KMS-11 (cell line): ENCODE results near the gene ATP13A5.

Experiments used
- H2AFZ ChIP-seq: fragments of 200-600 bp; sonication (generic); 2 replicates; pipeline ENCODE4 v1.6.1; 2016; ENCODE audit warnings: antibody characterized with exemption, mixed run types, low read depth
- H3K27ac ChIP-seq: fragments of 200-600 bp; sonication (generic); 2 replicates; pipeline ENCODE4 v1.6.1; 2016; ENCODE audit warnings: mild to moderate bottlenecking, mixed run types
- H3K27me3 ChIP-seq: fragments of 200-600 bp; sonication (generic); 2 replicates; pipeline ENCODE4 v1.6.1; 2017; ENCODE audit warnings: mild to moderate bottlenecking, low read depth, mixed run types, moderate library complexity; ENCODE audit not compliant: insufficient read depth
- H3K36me3 ChIP-seq: fragments of 200-600 bp; sonication (generic); 2 replicates; pipeline ENCODE4 v1.6.1; 2017; ENCODE audit warnings: mild to moderate bottlenecking, mixed run types; ENCODE audit not compliant: insufficient read depth
- H3K4me1 ChIP-seq: fragments of 200-600 bp; sonication (generic); 2 replicates; pipeline ENCODE4 v1.6.1; 2016; ENCODE audit warnings: mild to moderate bottlenecking, low read depth, mixed run types; ENCODE audit not compliant: poor library complexity, severe bottlenecking
- H3K4me2 ChIP-seq: fragments of 200-600 bp; sonication (generic); 2 replicates; pipeline ENCODE4 v1.7.0; 2016; ENCODE audit warnings: mild to moderate bottlenecking, mixed run types
- H3K4me3 ChIP-seq: fragments of 200-600 bp; sonication (generic); IDR thresholded peaks from 2 replicates; pipeline ENCODE4 v1.6.1; 2017; ENCODE audit warnings: low read depth, low read length, mixed read lengths; ENCODE audit not compliant: insufficient read depth
- H3K79me2 ChIP-seq: fragments of 200-600 bp; sonication (generic); 2 replicates; pipeline ENCODE4 v1.6.1; 2016; ENCODE audit warnings: low read depth, mixed run types; ENCODE audit not compliant: insufficient read depth
- H3K9ac ChIP-seq: fragments of 200-600 bp; sonication (generic); 2 replicates; pipeline ENCODE4 v1.6.1; 2016; ENCODE audit warnings: mild to moderate bottlenecking, mixed run types
- H4K20me1 ChIP-seq: fragments of 200-600 bp; sonication (generic); 2 replicates; pipeline ENCODE4 v1.6.1; 2016; ENCODE audit warnings: mild to moderate bottlenecking, mixed run types; ENCODE audit not compliant: insufficient read depth
- TF ChIP-seq, protein P1 (sequence below): fragments of 200-600 bp; sonication (generic); conservative IDR thresholded peaks from 2 replicates; pipeline ENCODE4 v1.6.1; 2017; ENCODE audit warnings: low read depth, mild to moderate bottlenecking, antibody characterized with exemption, low read length, moderate library complexity, mixed read lengths

ATP13A5 gene

DNA sequence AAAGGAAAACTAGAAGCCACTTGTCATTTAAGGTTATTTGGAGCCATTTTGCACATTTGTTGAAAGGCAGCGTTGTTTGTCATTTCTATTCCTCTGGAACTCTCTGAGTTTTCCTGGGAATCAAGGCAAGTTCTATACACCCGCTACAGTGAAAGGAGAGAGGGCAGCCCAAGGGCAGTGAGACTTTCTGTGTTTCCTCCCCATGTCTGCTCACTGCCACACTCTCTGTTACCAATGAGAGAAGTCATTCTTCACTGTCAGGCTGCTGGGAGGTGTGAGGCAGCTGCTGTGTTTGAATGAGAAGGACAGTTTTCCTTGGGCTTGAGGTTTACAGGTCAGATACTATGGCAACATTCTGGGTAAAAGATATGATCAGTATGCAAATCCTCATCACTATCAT lies 36.0 kb downstream of the ATP13A5 start:
- Histone ChIP-seq H3K79me2 (no peaks in the 10 kb centered on the region), H3K27me3 (no peaks in the 10 kb centered on the region), H4K20me1 (no peaks in the 10 kb centered on the region), H3K27ac (no peak overlapping the region), H3K36me3 (no peaks in the 10 kb centered on the region), H3K4me1 (no peaks in the 10 kb centered on the region), H3K4me2 (no peak overlapping the region), H3K9ac (no peak overlapping the region), H3K4me3 (no peak overlapping the region), H2AFZ (no peak overlapping the region)
- TF ChIP-seq, protein P1, sequence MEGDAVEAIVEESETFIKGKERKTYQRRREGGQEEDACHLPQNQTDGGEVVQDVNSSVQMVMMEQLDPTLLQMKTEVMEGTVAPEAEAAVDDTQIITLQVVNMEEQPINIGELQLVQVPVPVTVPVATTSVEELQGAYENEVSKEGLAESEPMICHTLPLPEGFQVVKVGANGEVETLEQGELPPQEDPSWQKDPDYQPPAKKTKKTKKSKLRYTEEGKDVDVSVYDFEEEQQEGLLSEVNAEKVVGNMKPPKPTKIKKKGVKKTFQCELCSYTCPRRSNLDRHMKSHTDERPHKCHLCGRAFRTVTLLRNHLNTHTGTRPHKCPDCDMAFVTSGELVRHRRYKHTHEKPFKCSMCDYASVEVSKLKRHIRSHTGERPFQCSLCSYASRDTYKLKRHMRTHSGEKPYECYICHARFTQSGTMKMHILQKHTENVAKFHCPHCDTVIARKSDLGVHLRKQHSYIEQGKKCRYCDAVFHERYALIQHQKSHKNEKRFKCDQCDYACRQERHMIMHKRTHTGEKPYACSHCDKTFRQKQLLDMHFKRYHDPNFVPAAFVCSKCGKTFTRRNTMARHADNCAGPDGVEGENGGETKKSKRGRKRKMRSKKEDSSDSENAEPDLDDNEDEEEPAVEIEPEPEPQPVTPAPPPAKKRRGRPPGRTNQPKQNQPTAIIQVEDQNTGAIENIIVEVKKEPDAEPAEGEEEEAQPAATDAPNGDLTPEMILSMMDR = no peak

DNA sequence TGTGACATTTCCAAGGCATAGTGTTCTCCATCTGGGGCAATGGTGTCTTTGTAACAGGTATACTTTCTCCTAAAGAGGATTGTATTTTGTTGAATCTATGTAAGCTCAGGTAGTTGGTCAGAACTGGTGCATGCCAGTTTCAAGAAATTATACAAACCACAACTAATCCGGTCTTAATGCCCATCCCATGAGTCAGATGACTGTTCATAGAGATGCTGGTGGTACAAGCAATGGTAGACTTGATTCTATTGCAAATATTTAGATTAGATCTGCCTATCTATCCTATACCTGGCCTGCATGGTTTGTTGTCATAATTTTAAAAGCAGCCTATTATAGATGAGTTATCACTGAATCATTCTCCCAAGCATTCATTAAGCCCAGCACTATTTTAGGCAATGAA lies 43.5 kb downstream of the ATP13A5 start:
- Histone ChIP-seq H3K4me1 (no peaks in the 10 kb centered on the region), H3K36me3 (no peaks in the 10 kb centered on the region), H3K4me2 (no peak overlapping the region), H3K79me2 (no peaks in the 10 kb centered on the region), H4K20me1 (no peaks in the 10 kb centered on the region), H3K4me3 (no peak overlapping the region), H3K27ac (no peak overlapping the region), H3K27me3 (no peaks in the 10 kb centered on the region), H2AFZ (no peak overlapping the region), H3K9ac (no peak overlapping the region)
- TF ChIP-seq, protein P1 = no peak

DNA sequence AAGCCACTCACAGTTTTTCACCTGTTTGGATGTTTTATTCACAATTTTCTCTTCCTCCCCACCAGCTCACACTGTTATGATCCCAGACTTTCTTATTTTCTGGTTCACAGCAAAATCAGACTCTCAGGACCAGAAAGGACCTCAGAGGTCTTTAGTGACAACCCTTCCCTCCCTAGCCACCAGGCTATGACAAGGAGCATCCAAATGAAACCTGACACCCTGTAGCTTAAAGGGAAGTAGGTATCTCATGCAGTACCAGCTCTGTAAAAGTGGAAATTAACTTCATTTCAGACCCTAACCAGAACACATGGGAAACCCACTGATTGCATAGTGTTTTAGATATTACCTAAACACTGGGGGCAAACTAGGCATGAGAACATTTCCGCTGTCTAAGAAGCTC lies 45.3 kb downstream of the ATP13A5 start:
- Histone ChIP-seq H2AFZ (no peak overlapping the region), H3K27me3 (no peaks in the 10 kb centered on the region), H3K4me2 (no peak overlapping the region), H3K36me3 (no peaks in the 10 kb centered on the region), H3K4me3 (no peak overlapping the region), H3K27ac (no peak overlapping the region), H4K20me1 (no peaks in the 10 kb centered on the region), H3K79me2 (no peaks in the 10 kb centered on the region), H3K4me1 (no peaks in the 10 kb centered on the region), H3K9ac (no peak overlapping the region)
- TF ChIP-seq, protein P1 = no peak

DNA sequence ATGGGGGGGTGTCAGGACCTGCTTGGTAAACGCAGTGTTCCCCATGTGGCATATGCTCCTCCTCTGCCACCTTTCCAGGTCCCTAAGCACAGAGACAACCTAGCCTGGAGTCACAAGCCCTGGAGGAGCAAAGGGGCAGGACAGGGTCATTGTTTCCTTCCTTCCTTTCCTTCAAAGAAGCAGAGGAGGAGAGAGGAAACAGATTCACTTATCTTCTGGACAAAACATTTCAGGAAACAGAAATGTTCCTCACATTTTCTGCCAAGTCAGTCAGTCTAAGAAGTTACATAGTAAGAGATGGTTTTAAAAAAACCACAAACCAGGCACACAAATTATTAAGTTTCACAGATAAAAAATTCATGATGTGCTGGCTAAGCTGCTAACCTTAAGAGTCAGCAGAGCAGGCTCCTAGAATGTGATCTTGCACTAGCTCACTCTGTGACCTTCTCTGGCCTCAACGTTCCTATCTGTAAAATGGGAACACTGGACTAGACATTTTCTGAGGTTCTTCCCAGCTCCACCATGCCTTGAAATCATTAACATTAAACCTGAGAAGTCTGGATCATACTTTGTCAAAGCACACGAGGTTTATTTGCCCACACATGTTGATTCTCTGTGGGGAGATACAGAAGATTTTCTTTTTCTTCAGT lies 47.9 kb downstream of the ATP13A5 start:
- Histone ChIP-seq H3K9ac (no peak overlapping the region), H3K79me2 (no peaks in the 10 kb centered on the region), H2AFZ (no peak overlapping the region), H3K27ac (no peak overlapping the region), H3K4me3 (no peak overlapping the region), H3K4me1 (no peaks in the 10 kb centered on the region), H4K20me1 (no peaks in the 10 kb centered on the region), H3K27me3 (no peaks in the 10 kb centered on the region), H3K36me3 (no peaks in the 10 kb centered on the region), H3K4me2 (no peak overlapping the region)
- TF ChIP-seq, protein P1 = no peak
